ENCODE results near the gene HS6ST3.

HS6ST3 gene

GRCh38 chr13:96542986-96543385 lies 453.1 kb downstream of the HS6ST3 start:
- no peak for DNase-seq (ENCODE audit: low spot score)

- DNase-seq (ENCODE audit: low spot score), result no peak
Measured at GRCh38 chr13:96544957-96545356, 455.1 kb downstream of the HS6ST3 start.

- no peak for DNase-seq (ENCODE audit: low spot score)
Measured at GRCh38 chr13:96546463-96546862, 456.6 kb downstream of the HS6ST3 start.

- DNase-seq (ENCODE audit: low spot score), result no peak
Measured at GRCh38 chr13:96551546-96551945, 461.6 kb downstream of the HS6ST3 start.

GRCh38 chr13:96552559-96552958 lies 462.7 kb downstream of the HS6ST3 start:
- DNase-seq (ENCODE audit: low spot score), result no peak

- no peak for DNase-seq (ENCODE audit: low spot score)
Measured at GRCh38 chr13:96553796-96554195, 463.9 kb downstream of the HS6ST3 start.

GRCh38 chr13:96573563-96573962 lies 483.7 kb downstream of the HS6ST3 start:
- DNase-seq (ENCODE audit: low spot score), result no peak

GRCh38 chr13:96575423-96576320 lies 485.8 kb downstream of the HS6ST3 start:
- DNase-seq (ENCODE audit: low spot score), result no peak

GRCh38 chr13:96581741-96582140 lies 491.8 kb downstream of the HS6ST3 start:
- DNase-seq (ENCODE audit: low spot score), result no peak

- DNase-seq (ENCODE audit: low spot score), result no peak
Measured at GRCh38 chr13:96615252-96615651, 525.3 kb downstream of the HS6ST3 start.

- DNase-seq (ENCODE audit: low spot score), result no peak
Measured at GRCh38 chr13:96617528-96617927, 527.6 kb downstream of the HS6ST3 start.

- DNase-seq (ENCODE audit: low spot score), result no peak
Measured at GRCh38 chr13:96621634-96622183, 531.8 kb downstream of the HS6ST3 start.

GRCh38 chr13:96629331-96629730 lies 539.4 kb downstream of the HS6ST3 start:
- no peak for DNase-seq (ENCODE audit: low spot score)

GRCh38 chr13:96632536-96633320 lies 542.8 kb downstream of the HS6ST3 start:
- no peak for DNase-seq (ENCODE audit: low spot score)

- no peak for DNase-seq (ENCODE audit: low spot score)
Measured at GRCh38 chr13:96636001-96636709, 546.2 kb downstream of the HS6ST3 start.

GRCh38 chr13:96637039-96637438 lies 547.1 kb downstream of the HS6ST3 start:
- DNase-seq (ENCODE audit: low spot score), result no peak

- DNase-seq (ENCODE audit: low spot score), result no peak
Measured at GRCh38 chr13:96646101-96646500, 556.2 kb downstream of the HS6ST3 start.

- DNase-seq (ENCODE audit: low spot score), result no peak
Measured at GRCh38 chr13:96646515-96647211, 556.8 kb downstream of the HS6ST3 start.

GRCh38 chr13:96650301-96650886 lies 560.5 kb downstream of the HS6ST3 start:
- no peak for DNase-seq (ENCODE audit: low spot score)

GRCh38 chr13:96651598-96651997 lies 561.7 kb downstream of the HS6ST3 start:
- no peak for DNase-seq (ENCODE audit: low spot score)

GRCh38 chr13:96652506-96652905 lies 562.6 kb downstream of the HS6ST3 start:
- no peak for DNase-seq (ENCODE audit: low spot score)
